Caco-2 (cell line): ENCODE results near the gene ALDH3B2. TPM values are rescaled to one million over a fixed set of nuclear protein-coding genes. Genes with fewer than 3 reads are reported as not detected.

Source experiments
- BruUV-seq: library from RNA; stranded (reverse); fragments of 400-500 nt; replicated peaks from 2 replicates; lab custom pipeline; 2021; lab: Mats Ljungman, UMichigan
- CTCF ChIA-PET: fragments of 300-600 bp; sonication (Branson Sonifier 250); formaldehyde crosslinking; loops from one replicate; lab custom pipeline; 2022; ENCODE audit warnings: antibody characterized with exemption; lab: Charles Lee
- POLR2A ChIA-PET: fragments of 300-600 bp; sonication (Branson Sonifier 250); formaldehyde crosslinking; loops from one replicate; lab custom pipeline; 2022; ENCODE audit warnings: antibody characterized with exemption; lab: Charles Lee
- DNase-seq, 2 experiments: peaks; one replicate each; pipeline versions ENCODE4 v3.0.0 to v3.0.0-alpha.2; 2020 to 2022
- H3K27me3 ChIP-seq: replicated peaks from 2 replicates; pipeline ENCODE4 v1.6.0; 2011; ENCODE audit warnings: low read length; ENCODE audit not compliant: control insufficient read depth, insufficient read depth
- H3K36me3 ChIP-seq: 2 replicates; pipeline ENCODE4 v1.5.1; 2011; ENCODE audit warnings: low read length; ENCODE audit not compliant: control insufficient read depth, insufficient read depth
- H3K4me1 ChIP-seq: fragments of 250-450 bp; sonication (Bioruptor Pico); 2 replicates; pipeline ENCODE4 v1.5.1; 2020; ENCODE audit warnings: mild to moderate bottlenecking
- H3K4me3 ChIP-seq: 2 replicates; pipeline ENCODE4 v1.5.1; 2011; ENCODE audit warnings: low read depth, mild to moderate bottlenecking, control low read depth, low read length
- H3K9me3 ChIP-seq: fragments of 250-450 bp; sonication (Bioruptor Pico); 2 replicates; pipeline ENCODE4 v1.5.1; 2020; ENCODE audit warnings: mild to moderate bottlenecking, moderate library complexity
- H3K27ac Mint-ChIP-seq: one replicate; pipeline ENCODE4 v1.8.0; 2022; ENCODE audit warnings: mixed read lengths; ENCODE audit not compliant: unreplicated experiment
- H3K27me3 Mint-ChIP-seq: one replicate; pipeline ENCODE4 v1.8.0; 2022; ENCODE audit warnings: mixed read lengths; ENCODE audit not compliant: insufficient read depth, unreplicated experiment
- H3K36me3 Mint-ChIP-seq: one replicate; pipeline ENCODE4 v1.8.0; 2022; ENCODE audit warnings: mild to moderate bottlenecking, mixed read lengths; ENCODE audit not compliant: insufficient read depth, unreplicated experiment
- H3K4me1 Mint-ChIP-seq: one replicate; pipeline ENCODE4 v1.8.0; 2022; ENCODE audit warnings: low read depth, mixed read lengths; ENCODE audit not compliant: unreplicated experiment
- H3K4me3 Mint-ChIP-seq: one replicate; pipeline ENCODE4 v1.8.0; 2022; ENCODE audit warnings: mild to moderate bottlenecking, moderate library complexity, mixed read lengths; ENCODE audit not compliant: unreplicated experiment
- H3K9me3 Mint-ChIP-seq: one replicate; pipeline ENCODE4 v1.8.0; 2022; ENCODE audit warnings: mixed read lengths; ENCODE audit not compliant: unreplicated experiment
- intact Hi-C: fragments of 100-400 bp; cut with micrococcal nuclease; formaldehyde crosslinking; loops from one replicate; pipeline ENCODE4 v1.10.0; 2022; ENCODE audit not compliant: unreplicated experiment
- total RNA-seq: library from RNA; stranded (reverse); gene quantifications from 2 replicates; pipeline ENCODE4 v1.2.3, GENCODE V29; 2022
- TF ChIP-seq, protein P1 (sequence below), 2 experiments: fragments of 200-600 bp in 1 of 2; IDR thresholded peaks; 1 replicate in 1 of 2; 2 replicates in 1 of 2; pipeline versions ENCODE4 v1.5.1 to v1.8.0; 2011 to 2022; ENCODE audit warnings: antibody characterized with exemption in 1 of 2, control low read depth in 1 of 2, inconsistent platforms in 1 of 2, low read depth in 1 of 2, low read length in 1 of 2, mild to moderate bottlenecking in 1 of 2, moderate library complexity in 1 of 2; ENCODE audit not compliant: insufficient read depth in 1 of 2, severe bottlenecking in 1 of 2, unreplicated experiment in 1 of 2

The ALDH3B2 gene
- total RNA-seq, 1 experiment from 2014 or later = 0.54 TPM

- H3K27me3 ChIP-seq = no peaks in the 10 kb centered on the region
- TF ChIP-seq, protein P1, sequence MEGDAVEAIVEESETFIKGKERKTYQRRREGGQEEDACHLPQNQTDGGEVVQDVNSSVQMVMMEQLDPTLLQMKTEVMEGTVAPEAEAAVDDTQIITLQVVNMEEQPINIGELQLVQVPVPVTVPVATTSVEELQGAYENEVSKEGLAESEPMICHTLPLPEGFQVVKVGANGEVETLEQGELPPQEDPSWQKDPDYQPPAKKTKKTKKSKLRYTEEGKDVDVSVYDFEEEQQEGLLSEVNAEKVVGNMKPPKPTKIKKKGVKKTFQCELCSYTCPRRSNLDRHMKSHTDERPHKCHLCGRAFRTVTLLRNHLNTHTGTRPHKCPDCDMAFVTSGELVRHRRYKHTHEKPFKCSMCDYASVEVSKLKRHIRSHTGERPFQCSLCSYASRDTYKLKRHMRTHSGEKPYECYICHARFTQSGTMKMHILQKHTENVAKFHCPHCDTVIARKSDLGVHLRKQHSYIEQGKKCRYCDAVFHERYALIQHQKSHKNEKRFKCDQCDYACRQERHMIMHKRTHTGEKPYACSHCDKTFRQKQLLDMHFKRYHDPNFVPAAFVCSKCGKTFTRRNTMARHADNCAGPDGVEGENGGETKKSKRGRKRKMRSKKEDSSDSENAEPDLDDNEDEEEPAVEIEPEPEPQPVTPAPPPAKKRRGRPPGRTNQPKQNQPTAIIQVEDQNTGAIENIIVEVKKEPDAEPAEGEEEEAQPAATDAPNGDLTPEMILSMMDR (IDR thresholded peaks at IDR 0.05; ENCODE audit: insufficient read depth in 1 of 2, low read depth in 1 of 2, low read length in 1 of 2, severe bottlenecking in 1 of 2, unreplicated experiment in 1 of 2) = no peak
- H3K9me3 ChIP-seq = peaks cover 5% of the 10 kb centered on the region
- H3K9me3 Mint-ChIP-seq = peaks cover 10% of the 10 kb centered on the region
- peaks cover 24% of the 10 kb centered on the region for H3K4me1 ChIP-seq
- H3K36me3 Mint-ChIP-seq = no peaks in the 10 kb centered on the region
- intact Hi-C loops = no loop called here
- H3K4me3 ChIP-seq = no peak overlapping the region
- H3K4me3 Mint-ChIP-seq = no peak overlapping the region
- H3K36me3 ChIP-seq = no peaks in the 10 kb centered on the region
- no peak overlapping the region for H3K27ac Mint-ChIP-seq
- peaks cover 5% of the 10 kb centered on the region for H3K27me3 Mint-ChIP-seq
- no peak for DNase-seq
- peaks cover 23% of the 10 kb centered on the region for H3K4me1 Mint-ChIP-seq
- BruUV-seq = no TSS peak
- CTCF ChIA-PET = no interaction called here
- POLR2A ChIA-PET = interaction anchor here (0.6 kb wide), 1 partner anchor 10 kb away, joined by 9 read pairs; no protein-coding TSS in a partner anchor
Observed at GRCh38 chr11:67680696-67681470, 6.5 kb upstream of the ALDH3B2 start.

GRCh38 chr11:67675058-67675747 lies 780 bp upstream of the ALDH3B2 start:
- Mint-ChIP-seq H3K4me3 (no peak overlapping the region), H3K36me3 (no peaks in the 10 kb centered on the region), H3K27me3 (peaks cover 5% of the 10 kb centered on the region), H3K27ac (peak overlapping the region; percentile 74), H3K4me1 (peaks cover 14% of the 10 kb centered on the region), H3K9me3 (peaks cover 10% of the 10 kb centered on the region)
- ChIA-PET CTCF (interaction anchor here (0.6 to 1.9 kb wide), 4 partner anchors 10 to 163 kb away, joined by 3 to 6 read pairs (median 4); partner anchors contain the start of gene NUDT8), POLR2A (no interaction called here)
- intact Hi-C loops = no loop called here
- H3K4me1 ChIP-seq = peaks cover 19% of the 10 kb centered on the region
- H3K36me3 ChIP-seq = no peaks in the 10 kb centered on the region
- H3K4me3 ChIP-seq = no peak overlapping the region
- no TSS peak for BruUV-seq
- H3K9me3 ChIP-seq = peaks cover 8% of the 10 kb centered on the region
- DNase-seq = peak in 1 of 2 experiments; percentile 40
- no peaks in the 10 kb centered on the region for H3K27me3 ChIP-seq
- TF ChIP-seq, protein P1 (IDR thresholded peaks at IDR 0.05; ENCODE audit: insufficient read depth in 1 of 2, low read depth in 1 of 2, low read length in 1 of 2, severe bottlenecking in 1 of 2, unreplicated experiment in 1 of 2) = no peak

GRCh38 chr11:67673902-67674301 lies 521 bp downstream of the ALDH3B2 start:
- CTCF ChIA-PET = interaction anchor here (0.6 to 1.9 kb wide), 4 partner anchors 8 to 94 kb away, joined by 3 to 6 read pairs (median 4); partner anchors contain the start of gene NUDT8
- TF ChIP-seq, protein P1 (IDR thresholded peaks at IDR 0.05; ENCODE audit: insufficient read depth in 1 of 2, low read depth in 1 of 2, low read length in 1 of 2, severe bottlenecking in 1 of 2, unreplicated experiment in 1 of 2) = no peak
- Histone ChIP-seq H3K4me3 (no peak overlapping the region), H3K27me3 (no peaks in the 10 kb centered on the region), H3K4me1 (peaks cover 19% of the 10 kb centered on the region), H3K9me3 (peaks cover 8% of the 10 kb centered on the region), H3K36me3 (no peaks in the 10 kb centered on the region)
- Mint-ChIP-seq H3K27me3 (peaks cover 5% of the 10 kb centered on the region), H3K9me3 (peaks cover 10% of the 10 kb centered on the region), H3K4me3 (no peak overlapping the region), H3K36me3 (no peaks in the 10 kb centered on the region), H3K27ac (peak overlapping the region; percentile 74), H3K4me1 (peaks cover 14% of the 10 kb centered on the region)
- DNase-seq = peak; percentile 9 to 30
- intact Hi-C loops = loop anchor here (1.0 kb wide), 1 partner anchor 8 kb away; no protein-coding TSS in a partner anchor
- BruUV-seq = no TSS peak
- POLR2A ChIA-PET = interaction anchor here (0.6 kb wide), 1 partner anchor 619 kb away, joined by 3 read pairs; no protein-coding TSS in a partner anchor
